Hepatocyte (in vitro differentiated cells): ENCODE results near the gene CADPS2. TPM values are rescaled to one million over a fixed set of nuclear protein-coding genes. Genes with fewer than 3 reads are reported as not detected.

Experiments
- DNase-seq: peaks from one replicate; pipeline ENCODE4 v3.0.0-alpha.2; 2016; ENCODE audit warnings: low spot score
- H2AFZ ChIP-seq: fragments of 200-600 bp; sonication (generic); 2 replicates; pipeline ENCODE4 v1.6.0; 2016; ENCODE audit warnings: antibody characterized with exemption, mild to moderate bottlenecking
- H3K27ac ChIP-seq: fragments of 200-600 bp; sonication (generic); 2 replicates; pipeline ENCODE4 v1.5.1; 2016; ENCODE audit warnings: mild to moderate bottlenecking
- H3K27me3 ChIP-seq: fragments of 200-600 bp; sonication (generic); 2 replicates; pipeline ENCODE4 v1.6.1; 2016
- H3K36me3 ChIP-seq: fragments of 200-600 bp; sonication (generic); replicated peaks from 2 replicates; pipeline ENCODE4 v1.5.1; 2016; ENCODE audit warnings: low read depth; ENCODE audit not compliant: insufficient read depth
- H3K4me1 ChIP-seq: fragments of 200-600 bp; sonication (generic); 2 replicates; pipeline ENCODE4 v1.5.1; 2016; ENCODE audit warnings: mild to moderate bottlenecking, moderate library complexity; ENCODE audit not compliant: insufficient read depth
- H3K4me2 ChIP-seq: fragments of 200-600 bp; sonication (generic); 2 replicates; pipeline ENCODE4 v1.6.0; 2016
- H3K4me3 ChIP-seq: fragments of 200-600 bp; sonication (generic); 2 replicates; pipeline ENCODE4 v1.5.1; 2016; ENCODE audit warnings: mild to moderate bottlenecking
- H3K79me2 ChIP-seq: fragments of 200-600 bp; sonication (generic); 2 replicates; pipeline ENCODE4 v1.6.0; 2017; ENCODE audit warnings: mild to moderate bottlenecking
- H3K9me2 ChIP-seq: fragments of 200-600 bp; sonication (generic); replicated peaks from 2 replicates; pipeline ENCODE4 v1.6.0; 2017; ENCODE audit warnings: mild to moderate bottlenecking; ENCODE audit not compliant: insufficient read depth
- H3K9me3 ChIP-seq: fragments of 200-600 bp; sonication (generic); 2 replicates; pipeline ENCODE4 v1.5.1; 2016; ENCODE audit warnings: low read depth, mild to moderate bottlenecking
- H4K20me1 ChIP-seq: fragments of 200-600 bp; sonication (generic); 2 replicates; pipeline ENCODE4 v1.6.0; 2016; ENCODE audit warnings: mild to moderate bottlenecking; ENCODE audit not compliant: insufficient read depth, poor library complexity, severe bottlenecking
- EZH2 ChIP-seq: fragments of 200-600 bp; sonication (generic); IDR thresholded peaks from 2 replicates; pipeline ENCODE4 v1.6.1; 2016; ENCODE audit warnings: antibody characterized with exemption, mild to moderate bottlenecking, borderline replicate concordance
- EZH2phosphoT487 ChIP-seq: fragments of 200-600 bp; sonication (generic); IDR thresholded peaks from one replicate; pipeline ENCODE4 v1.6.1; 2018; ENCODE audit warnings: antibody characterized with exemption, mild to moderate bottlenecking, low read depth, moderate library complexity; ENCODE audit not compliant: unreplicated experiment, severe bottlenecking
- WGBS: methylation state at CpG from one replicate; pipeline ENCODE4 v1.1.6; 2016; ENCODE audit warnings: low lambda C conversion rate; ENCODE audit errors: missing lambda C conversion rate; 5-methylcytosine and 5-hydroxymethylcytosine counted together
- polyA plus RNA-seq: library from polyadenylated mRNA; unstranded; fragments of >200 nt; fragmentation: Nextera tagmentation; extraction: Ambion mirVana; gene quantifications from 2 replicates; pipeline ENCODE4 v1.2.1, GENCODE V29; 2016
- small RNA-seq: library from RNA; depleted of rRNA; stranded (forward); fragments of <200 nt; gene quantifications from one replicate; pipeline ENCODE3, GENCODE V24; 2014
- total RNA-seq: library from RNA; depleted of rRNA; stranded (reverse); fragments of >200 nt; gene quantifications from 2 replicates; pipeline ENCODE4 v1.2.3, GENCODE V29; 2014
- TF ChIP-seq, protein P1 (sequence below): fragments of 200-600 bp; sonication (generic); IDR thresholded peaks from 2 replicates; pipeline ENCODE4 v1.5.1; 2016; ENCODE audit warnings: antibody characterized with exemption, mild to moderate bottlenecking; ENCODE audit not compliant: poor library complexity

The CADPS2 gene
- total and polyA plus RNA-seq, 2 experiments from 2014 or later: 15.7 to 37.4 TPM

- no peak overlapping the region for H3K4me2 ChIP-seq
- TF ChIP-seq EZH2phosphoT487 (no peak), EZH2 (no peak)
- TF ChIP-seq, protein P1, sequence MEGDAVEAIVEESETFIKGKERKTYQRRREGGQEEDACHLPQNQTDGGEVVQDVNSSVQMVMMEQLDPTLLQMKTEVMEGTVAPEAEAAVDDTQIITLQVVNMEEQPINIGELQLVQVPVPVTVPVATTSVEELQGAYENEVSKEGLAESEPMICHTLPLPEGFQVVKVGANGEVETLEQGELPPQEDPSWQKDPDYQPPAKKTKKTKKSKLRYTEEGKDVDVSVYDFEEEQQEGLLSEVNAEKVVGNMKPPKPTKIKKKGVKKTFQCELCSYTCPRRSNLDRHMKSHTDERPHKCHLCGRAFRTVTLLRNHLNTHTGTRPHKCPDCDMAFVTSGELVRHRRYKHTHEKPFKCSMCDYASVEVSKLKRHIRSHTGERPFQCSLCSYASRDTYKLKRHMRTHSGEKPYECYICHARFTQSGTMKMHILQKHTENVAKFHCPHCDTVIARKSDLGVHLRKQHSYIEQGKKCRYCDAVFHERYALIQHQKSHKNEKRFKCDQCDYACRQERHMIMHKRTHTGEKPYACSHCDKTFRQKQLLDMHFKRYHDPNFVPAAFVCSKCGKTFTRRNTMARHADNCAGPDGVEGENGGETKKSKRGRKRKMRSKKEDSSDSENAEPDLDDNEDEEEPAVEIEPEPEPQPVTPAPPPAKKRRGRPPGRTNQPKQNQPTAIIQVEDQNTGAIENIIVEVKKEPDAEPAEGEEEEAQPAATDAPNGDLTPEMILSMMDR: no peak
- no peaks in the 10 kb centered on the region for H3K36me3 ChIP-seq
- 85% methylated on average over 2 of the region's 2 CpGs for WGBS
- H3K4me1 ChIP-seq: no peaks in the 10 kb centered on the region
- no peaks in the 10 kb centered on the region for H3K9me3 ChIP-seq
- no peaks in the 10 kb centered on the region for H4K20me1 ChIP-seq
- no peak for DNase-seq
- no peak overlapping the region for H2AFZ ChIP-seq
- H3K9me2 ChIP-seq: no peaks in the 10 kb centered on the region
- H3K79me2 ChIP-seq: no peaks in the 10 kb centered on the region
- no peak overlapping the region for H3K27ac ChIP-seq
- no peak overlapping the region for H3K4me3 ChIP-seq
- H3K27me3 ChIP-seq: no peaks in the 10 kb centered on the region
Observed at GRCh38 chr7:122273117-122273516, 613.1 kb downstream of the CADPS2 start.

DNA sequence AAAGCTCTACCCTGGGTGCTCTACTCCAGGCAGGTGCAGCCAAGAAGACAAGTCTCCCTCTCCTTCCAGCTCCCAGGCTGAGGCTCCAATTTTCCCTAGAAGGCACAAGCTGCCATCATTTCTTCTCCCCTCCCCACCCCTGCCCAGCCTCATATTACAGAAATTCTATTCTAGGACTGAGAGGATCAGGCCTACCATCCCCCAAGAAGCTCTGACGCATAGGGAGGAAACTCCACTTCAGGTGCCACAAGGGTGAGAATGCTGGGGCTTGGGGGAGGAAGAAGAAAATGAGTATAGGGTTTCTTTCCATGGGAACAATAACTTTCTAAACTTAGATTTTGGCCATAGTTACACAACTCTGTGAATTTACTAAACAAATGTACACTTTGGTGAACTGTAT, 617.0 kb downstream of the CADPS2 start:
- Histone ChIP-seq H3K9me3 (no peaks in the 10 kb centered on the region), H3K9me2 (no peaks in the 10 kb centered on the region), H4K20me1 (no peaks in the 10 kb centered on the region), H3K4me2 (no peak overlapping the region), H2AFZ (no peak overlapping the region), H3K36me3 (no peaks in the 10 kb centered on the region), H3K4me3 (no peak overlapping the region), H3K27me3 (no peaks in the 10 kb centered on the region), H3K4me1 (no peaks in the 10 kb centered on the region), H3K27ac (no peak overlapping the region), H3K79me2 (no peaks in the 10 kb centered on the region)
- 65% methylated on average over 1 of the region's 1 CpG for WGBS
- no peak for DNase-seq
- TF ChIP-seq EZH2: no peak
- TF ChIP-seq, protein P1: no peak
- no peak for TF ChIP-seq EZH2phosphoT487

Small RNA genes within 50 kb of the gene (small RNA-seq; reads per million reads assigned to genes)
- not detected for gene AC006463.1

Other genes with a start within 250 kb of the CADPS2 start
- 1.9 and 2.2 TPM in 2 replicates for gene RNF133, start 187.3 kb downstream of the CADPS2 start, total RNA-seq
- gene RNF133, start 187.3 kb downstream of the CADPS2 start, polyA plus RNA-seq: 0.10 TPM in 1 of 2 replicates, not detected in the other
- gene RNF148, start 183.5 kb downstream of the CADPS2 start, total RNA-seq: 2.2 and 3.8 TPM in 2 replicates
- gene RNF148, start 183.5 kb downstream of the CADPS2 start, polyA plus RNA-seq: 0.48 TPM in 1 of 2 replicates, not detected in the other
- 1.2 TPM in 1 of 2 replicates, not detected in the other for gene TAS2R16, start 109.2 kb upstream of the CADPS2 start, total RNA-seq
- gene TAS2R16, start 109.2 kb upstream of the CADPS2 start, polyA plus RNA-seq: not detected in 2 replicates